NCI-H1417 (cell line): ENCODE data around the gene CLEC14A.

Experiments
- DNase-seq, 3 experiments: peaks; one replicate each; lab custom pipeline; 2025; lab: John Stamatoyannopoulos, UW

CLEC14A gene

GRCh38 chr14:38248321-38249028 lies 7.4 kb downstream of the CLEC14A start:
- DNase-seq = peak in 1 of 3 experiments; percentile 20

DNA sequence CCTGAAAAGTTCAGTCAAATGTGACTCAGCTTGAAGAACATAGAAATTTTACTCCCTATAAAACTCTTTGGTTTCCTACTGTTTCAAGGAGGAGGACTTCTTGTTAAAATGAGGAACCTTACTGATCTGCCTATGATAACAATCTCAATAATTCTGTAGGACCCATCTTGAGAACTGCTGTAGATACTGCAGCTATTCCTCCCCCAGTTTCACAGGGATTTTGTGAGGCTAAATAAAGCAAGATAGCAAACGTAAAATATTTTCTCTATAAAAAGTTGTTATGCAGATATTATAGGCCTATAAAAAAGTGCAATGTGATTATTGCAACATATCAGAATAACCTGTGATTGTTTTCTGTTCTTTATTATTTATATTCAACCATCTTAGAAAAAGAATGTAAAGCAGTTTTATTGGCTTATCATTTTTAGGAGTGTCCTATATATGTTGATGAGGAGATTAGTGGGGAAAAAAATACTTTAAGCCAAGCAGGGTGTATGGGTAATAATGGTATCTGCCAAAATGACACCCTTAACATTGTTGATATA lies 12.1 kb downstream of the CLEC14A start:
- DNase-seq = no peak

DNA sequence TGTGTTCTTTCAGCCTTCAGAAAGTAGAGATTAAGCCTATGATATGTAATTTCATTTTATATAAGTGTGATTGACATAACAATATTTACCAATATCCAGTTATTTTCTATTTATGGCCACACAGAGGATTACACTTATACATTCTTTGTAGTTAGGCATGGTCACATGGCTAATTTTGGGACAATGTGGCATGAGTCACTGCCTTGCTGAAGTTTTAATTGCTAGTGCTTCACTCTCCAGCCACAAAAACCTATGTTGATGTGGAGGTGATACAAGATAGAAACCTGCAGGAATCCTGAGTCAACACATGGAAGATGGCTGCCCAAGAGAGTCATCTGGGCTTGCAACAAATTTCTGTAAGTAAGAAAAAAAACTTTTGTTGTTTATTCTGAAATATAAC lies 17.0 kb downstream of the CLEC14A start:
- peak in 1 of 3 experiments; percentile 13 for DNase-seq

DNA sequence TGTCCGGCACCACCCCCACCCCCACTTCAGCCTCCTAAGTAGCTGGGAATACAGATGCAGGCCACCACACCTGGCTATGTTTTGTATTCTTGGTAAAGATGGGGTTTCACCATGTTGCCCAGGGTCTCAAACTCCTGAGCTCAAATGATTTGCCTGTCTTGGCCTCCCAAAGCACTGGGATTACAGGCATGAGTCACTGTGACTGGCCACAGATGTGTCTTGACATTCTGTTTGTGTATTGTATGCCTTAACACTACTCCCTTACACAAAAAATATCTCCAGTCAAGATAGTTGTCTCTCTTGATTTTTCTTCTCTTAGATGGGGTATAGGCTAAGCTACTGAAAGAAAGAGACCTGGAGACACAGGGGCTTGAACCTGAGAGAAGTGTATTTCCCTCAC lies 17.6 kb downstream of the CLEC14A start:
- no peak for DNase-seq

DNA sequence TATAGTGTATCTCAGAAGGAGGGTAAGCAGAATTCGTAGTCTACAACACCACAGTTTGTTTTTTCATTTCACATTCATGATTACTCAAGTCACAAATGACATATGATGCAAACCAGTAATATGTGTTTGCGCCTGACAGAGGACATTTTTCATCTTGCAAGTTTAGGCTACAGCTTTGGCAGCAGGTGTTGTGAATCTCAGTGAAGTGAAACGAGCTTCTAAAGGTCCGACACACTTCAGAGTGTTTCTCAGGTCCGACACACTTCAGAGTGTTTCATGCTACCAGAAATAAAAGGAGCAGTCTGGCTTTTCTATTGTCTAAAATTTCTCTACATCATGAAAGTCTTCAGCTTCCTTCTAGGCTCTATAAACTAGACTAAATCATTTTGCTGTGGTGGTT lies 22.7 kb downstream of the CLEC14A start:
- peak in 1 of 3 experiments; percentile 7 for DNase-seq

DNA sequence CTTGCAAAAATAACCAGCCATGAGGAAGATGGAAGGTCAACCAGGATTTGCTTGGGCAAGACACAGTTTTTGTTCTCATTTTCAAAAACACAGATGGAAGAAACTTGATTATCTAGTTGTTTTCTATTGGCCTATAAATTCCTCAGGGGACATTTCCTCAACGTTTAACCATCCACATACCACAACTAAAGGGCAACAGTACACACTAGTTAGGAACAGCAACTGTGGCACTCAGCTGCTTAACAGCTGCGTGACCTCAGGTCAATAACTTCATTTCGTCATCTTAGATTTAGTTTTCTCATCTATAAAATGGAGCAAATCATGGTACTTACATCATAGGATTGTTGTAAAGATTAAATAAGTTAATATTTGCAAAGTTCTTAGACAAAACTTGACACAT lies 29.5 kb downstream of the CLEC14A start:
- DNase-seq = no peak

DNA sequence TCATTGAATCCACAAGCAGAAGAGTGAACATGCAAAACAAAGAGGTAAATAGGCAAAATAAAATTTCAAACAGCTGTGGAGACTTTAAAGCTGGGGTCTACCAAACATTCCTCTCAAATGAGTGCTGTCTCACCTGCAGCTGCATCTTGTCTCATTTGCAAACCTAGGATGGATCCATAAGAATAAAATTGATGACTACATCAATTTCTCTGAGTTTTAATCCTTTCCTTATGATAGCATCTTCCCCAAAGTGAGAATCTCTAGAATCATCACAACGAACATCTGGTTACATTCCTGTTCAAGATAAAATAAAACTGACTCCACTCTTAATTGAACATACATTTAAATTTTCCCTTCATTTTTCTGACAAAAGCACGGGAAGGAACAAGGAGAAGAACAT lies 29.9 kb downstream of the CLEC14A start:
- no peak for DNase-seq

GRCh38 chr14:38224338-38224737 lies 31.6 kb downstream of the CLEC14A start:
- DNase-seq = no peak

GRCh38 chr14:38221077-38221476 lies 34.8 kb downstream of the CLEC14A start:
- DNase-seq = no peak

GRCh38 chr14:38217553-38217952 lies 38.3 kb downstream of the CLEC14A start:
- DNase-seq = no peak

DNA sequence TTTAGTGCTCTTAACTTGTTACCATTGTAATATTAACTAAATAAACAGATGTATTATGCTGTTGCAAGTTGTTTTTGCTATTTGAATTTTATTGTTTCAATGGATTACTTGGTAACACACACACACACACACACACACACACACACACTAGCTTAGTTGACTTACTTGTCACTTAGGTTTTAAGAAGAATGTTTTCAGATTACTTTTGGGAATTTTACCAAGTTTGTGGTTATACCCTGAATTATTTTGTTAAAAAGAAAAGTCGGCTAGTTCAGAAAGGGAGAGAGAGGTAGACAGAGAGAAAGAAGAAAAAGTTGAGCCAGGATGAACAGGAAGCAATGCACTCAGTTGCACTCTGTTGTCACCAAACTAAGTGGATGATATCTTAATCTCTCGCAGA lies 42.9 kb downstream of the CLEC14A start:
- DNase-seq = no peak

GRCh38 chr14:38212111-38212510 lies 43.8 kb downstream of the CLEC14A start:
- no peak for DNase-seq

GRCh38 chr14:38211255-38211735 lies 44.6 kb downstream of the CLEC14A start:
- DNase-seq = no peak

GRCh38 chr14:38210587-38211216 lies 45.2 kb downstream of the CLEC14A start:
- no peak for DNase-seq

- no peak for DNase-seq
Measured at GRCh38 chr14:38209572-38210557, 46.0 kb downstream of the CLEC14A start.

DNA sequence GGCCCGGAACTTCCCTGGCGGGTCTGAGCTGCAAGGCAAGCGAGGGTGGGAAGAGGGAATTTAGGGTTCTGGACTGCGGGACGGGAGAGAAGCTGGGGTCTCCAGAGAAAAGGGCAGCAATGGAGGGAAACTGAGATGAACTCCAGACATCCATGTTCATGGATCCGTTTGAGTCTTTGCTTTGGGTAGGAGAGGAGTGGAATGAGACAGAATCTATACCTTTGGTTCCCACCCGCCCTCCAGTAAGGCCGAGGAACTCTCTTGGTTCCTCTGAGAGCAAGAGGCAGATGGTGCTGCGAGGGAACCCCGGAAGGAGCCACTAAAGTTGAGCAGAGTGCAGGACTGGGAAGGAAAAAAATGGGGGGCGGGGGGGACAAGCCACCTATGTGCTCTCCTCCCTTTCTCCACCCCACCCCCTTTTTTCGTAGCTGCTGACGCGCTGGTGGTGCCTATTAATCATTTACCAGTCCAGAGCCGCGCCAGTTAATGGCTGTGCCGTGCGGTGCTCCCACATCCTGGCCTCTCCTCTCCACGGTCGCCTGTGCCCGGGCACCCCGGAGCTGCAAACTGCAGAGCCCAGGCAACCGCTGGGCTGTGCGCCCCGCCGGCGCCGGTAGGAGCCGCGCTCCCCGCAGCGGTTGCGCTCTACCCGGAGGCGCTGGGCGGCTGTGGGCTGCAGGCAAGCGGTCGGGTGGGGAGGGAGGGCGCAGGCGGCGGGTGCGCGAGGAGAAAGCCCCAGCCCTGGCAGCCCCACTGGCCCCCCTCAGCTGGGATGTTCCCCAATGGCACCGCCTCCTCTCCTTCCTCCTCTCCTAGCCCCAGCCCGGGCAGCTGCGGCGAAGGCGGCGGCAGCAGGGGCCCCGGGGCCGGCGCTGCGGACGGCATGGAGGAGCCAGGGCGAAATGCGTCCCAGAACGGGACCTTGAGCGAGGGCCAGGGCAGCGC lies 47.0 kb downstream of the CLEC14A start:
- DNase-seq = peak in 2 of 3 experiments; percentile 62 to 76

DNA sequence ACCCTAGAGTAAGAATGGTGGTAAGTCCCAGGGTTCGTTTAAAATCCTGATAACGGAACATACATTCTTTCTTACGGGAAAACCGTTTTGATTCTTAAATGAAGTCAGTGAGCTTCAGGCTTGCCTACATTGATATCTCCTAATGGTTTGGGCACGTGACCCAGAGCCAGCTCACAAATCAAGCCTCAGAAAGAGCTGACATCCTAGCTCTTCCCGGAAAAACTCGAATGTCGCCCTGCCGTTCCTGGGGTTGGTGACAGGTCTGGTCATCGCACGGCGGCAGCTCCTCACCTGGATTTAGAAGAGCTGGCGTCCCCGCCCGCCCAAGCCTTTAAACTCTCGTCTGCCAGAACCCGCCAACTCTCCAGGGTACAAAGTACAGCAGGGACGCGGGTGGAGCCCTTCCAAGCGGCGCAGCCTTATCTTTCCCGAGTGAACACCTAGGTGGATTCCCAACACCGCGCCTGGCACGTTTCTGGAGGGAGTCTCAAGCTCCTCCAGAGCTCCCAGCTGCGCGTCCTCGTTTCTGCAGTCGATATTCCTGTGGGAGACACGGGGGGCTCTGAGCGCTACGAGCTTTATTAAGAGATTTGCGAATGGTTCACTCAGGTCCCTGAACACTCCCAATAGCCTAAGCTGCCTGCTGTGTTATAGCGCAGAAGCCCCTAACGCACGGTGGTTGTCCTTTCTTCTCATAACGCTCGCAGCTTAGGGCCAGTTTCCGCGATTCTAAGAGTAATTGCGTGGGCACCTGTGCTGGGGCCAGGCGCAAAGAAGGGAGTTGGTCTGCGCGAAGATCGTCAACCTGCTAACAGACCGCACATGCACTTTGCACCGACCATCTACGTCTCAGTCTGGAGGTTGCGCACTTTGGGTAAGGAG lies 47.9 kb downstream of the CLEC14A start, which contains the start of gene SSTR1:
Gene SSTR1 (plus strand): TSS at position 169 of the 882 bp plus-strand sequence. CDS start 1,486 bp downstream, outside the sequence.
- peak in 2 of 3 experiments; percentile 66 to 75 for DNase-seq

GRCh38 chr14:38207377-38207735 lies 48.5 kb downstream of the CLEC14A start:
- DNase-seq = no peak

GRCh38 chr14:38206689-38207376 lies 49.1 kb downstream of the CLEC14A start:
- DNase-seq = no peak
